GM18526 (cell line): ENCODE results near the gene ARHGAP22.

Experiments
- POLR2A ChIP-seq: IDR thresholded peaks from 3 replicates; pipeline ENCODE4 v1.6.1; 2011; ENCODE audit not compliant: insufficient read length; ENCODE audit errors: extremely low read depth

ARHGAP22 gene, protein sequence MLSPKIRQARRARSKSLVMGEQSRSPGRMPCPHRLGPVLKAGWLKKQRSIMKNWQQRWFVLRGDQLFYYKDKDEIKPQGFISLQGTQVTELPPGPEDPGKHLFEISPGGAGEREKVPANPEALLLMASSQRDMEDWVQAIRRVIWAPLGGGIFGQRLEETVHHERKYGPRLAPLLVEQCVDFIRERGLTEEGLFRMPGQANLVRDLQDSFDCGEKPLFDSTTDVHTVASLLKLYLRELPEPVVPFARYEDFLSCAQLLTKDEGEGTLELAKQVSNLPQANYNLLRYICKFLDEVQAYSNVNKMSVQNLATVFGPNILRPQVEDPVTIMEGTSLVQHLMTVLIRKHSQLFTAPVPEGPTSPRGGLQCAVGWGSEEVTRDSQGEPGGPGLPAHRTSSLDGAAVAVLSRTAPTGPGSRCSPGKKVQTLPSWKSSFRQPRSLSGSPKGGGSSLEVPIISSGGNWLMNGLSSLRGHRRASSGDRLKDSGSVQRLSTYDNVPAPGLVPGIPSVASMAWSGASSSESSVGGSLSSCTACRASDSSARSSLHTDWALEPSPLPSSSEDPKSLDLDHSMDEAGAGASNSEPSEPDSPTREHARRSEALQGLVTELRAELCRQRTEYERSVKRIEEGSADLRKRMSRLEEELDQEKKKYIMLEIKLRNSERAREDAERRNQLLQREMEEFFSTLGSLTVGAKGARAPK

DNA sequence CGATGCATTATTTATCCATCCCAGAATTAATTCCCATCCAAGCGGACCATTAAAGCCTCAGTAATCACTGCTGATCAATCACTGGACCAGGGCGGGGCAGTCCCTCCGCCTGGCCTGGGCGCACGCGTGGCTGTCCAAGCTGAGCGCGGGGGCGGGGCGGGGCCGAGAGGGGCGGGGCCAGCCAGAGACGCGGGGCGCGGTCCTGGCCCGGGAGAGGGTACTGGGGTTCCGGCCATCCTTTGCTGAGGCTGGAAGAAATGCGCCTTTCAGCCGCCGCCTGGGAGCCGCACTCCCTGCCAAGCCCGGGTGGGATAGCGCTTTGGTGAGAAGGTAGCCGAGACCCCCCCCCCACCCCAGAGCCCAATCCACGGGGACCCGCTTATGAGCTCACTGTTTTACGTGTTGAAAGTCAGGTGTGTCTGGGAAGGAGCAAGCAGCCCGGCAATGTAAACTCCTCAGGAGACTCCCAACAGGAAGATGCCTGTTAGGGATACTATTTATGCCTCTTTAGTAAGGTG, at the start of gene ARHGAP22:
Gene ARHGAP22 (minus strand): TSS at position 83 of the 518 bp plus-strand sequence. CDS start 277 bp downstream, outside the sequence.
- TF ChIP-seq POLR2A, result no peak

DNA sequence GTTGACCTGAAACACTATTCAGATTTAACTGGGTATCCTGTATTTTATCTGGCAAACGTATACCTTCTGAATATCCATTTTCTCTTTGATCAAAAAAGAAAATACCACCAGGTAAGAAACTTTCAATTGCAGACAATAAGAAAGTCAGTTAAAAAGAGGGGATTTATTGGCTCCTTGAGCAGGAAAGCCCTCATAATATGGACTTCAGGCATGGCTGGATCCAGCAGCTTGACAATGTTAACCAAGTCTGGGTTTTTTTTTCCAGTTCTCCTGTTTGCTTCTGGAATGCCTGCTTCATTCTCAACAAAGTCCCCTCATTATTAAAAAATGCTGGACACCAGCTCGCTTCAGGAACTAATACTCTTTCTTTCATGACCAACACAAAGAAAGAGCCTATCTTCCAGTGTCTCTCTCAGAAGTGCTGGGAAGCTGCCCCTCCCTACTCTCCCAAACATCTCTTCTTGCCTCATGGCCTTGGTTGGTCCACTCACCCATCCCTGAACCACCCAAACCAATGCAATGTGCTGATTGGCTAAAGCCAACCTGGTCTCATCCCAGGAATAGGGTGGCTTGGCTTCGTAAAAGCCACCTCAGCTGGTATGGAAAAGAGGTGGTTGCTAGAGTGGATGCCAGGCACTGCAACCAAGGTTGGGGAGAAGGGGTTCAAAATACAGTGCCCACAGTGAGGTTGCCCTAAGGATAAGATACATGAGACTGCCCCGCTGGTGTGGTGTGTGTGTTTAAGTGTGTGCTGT, 49.2 kb upstream of the ARHGAP22 start:
- TF ChIP-seq POLR2A, result no peak

DNA sequence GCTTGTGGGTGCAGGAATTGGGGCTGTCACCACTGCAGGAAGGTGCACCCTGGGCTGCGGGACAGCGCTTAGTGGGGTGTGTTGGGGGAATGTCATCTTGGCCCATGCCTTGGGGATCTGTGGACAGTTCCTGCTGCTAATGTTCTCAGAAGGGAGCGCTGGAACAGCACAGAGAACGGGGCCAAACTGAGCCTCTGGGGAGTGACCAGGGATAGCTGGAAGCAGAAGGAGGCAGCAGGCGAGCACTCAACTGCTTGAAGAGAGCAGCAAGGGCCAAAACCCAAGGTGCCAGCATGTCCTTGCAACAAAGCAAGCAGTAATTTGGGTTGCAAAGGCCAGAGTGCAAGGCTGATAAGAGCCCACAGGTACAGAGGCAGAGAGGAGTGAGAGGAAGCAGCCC, 48.5 kb upstream of the ARHGAP22 start:
- no peak for TF ChIP-seq POLR2A

DNA sequence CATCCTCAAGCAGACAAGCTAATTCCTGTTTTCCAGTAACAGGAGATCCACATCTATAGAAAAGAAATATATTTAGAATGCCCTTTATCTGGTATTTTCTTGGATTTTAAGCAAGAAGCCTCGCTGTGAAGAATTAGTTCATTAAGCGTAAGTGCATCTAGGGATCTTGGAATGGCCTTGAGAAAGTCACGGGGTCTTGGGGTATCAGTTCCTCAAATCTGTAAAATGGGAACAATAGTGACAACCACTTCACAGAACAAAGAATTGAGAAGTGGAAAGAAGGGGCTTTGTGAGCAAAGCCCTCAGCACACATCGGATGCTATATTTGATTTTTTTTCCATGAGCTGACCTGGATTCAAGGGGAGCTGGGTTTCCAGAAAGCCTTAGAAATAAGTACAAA, 47.5 kb upstream of the ARHGAP22 start:
- no peak for TF ChIP-seq POLR2A

DNA sequence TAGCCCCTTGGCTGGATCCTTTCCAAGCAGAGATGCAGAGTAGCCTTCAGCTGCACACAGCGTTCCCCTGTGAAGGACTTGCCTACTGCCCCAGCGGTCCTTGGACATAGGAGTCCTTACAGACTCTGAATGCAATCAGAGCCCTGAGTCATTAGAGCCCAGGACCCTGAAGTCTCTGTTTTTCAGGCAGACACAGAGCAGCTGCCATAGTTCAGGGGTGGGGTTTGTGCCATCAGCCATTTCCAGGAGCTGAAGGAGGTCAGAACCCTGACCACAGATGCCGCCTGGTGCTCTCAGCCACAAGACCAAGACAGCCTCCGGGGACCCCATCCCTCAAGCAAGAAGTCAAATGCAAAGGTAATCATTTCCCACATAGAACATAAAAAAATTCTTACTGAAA, 47.0 kb upstream of the ARHGAP22 start:
- TF ChIP-seq POLR2A, result no peak

DNA sequence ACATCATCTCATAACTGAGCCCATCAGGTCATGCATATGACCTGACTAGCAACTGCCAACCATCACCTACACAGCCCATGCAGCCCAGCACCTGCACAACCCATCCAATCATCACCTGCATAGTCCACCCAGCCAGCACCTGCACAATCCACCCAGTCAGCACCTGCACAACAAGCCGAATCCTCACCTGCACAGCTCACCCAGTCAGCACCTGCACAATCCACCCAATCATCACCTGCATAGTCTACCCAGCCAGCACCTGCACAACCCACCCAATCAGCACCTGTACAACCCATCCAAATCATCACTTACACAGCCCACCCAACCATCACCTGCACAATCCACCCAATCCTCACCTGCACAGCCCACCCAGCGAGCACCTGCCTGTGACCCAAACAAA, 46.4 kb upstream of the ARHGAP22 start:
- no peak for TF ChIP-seq POLR2A

DNA sequence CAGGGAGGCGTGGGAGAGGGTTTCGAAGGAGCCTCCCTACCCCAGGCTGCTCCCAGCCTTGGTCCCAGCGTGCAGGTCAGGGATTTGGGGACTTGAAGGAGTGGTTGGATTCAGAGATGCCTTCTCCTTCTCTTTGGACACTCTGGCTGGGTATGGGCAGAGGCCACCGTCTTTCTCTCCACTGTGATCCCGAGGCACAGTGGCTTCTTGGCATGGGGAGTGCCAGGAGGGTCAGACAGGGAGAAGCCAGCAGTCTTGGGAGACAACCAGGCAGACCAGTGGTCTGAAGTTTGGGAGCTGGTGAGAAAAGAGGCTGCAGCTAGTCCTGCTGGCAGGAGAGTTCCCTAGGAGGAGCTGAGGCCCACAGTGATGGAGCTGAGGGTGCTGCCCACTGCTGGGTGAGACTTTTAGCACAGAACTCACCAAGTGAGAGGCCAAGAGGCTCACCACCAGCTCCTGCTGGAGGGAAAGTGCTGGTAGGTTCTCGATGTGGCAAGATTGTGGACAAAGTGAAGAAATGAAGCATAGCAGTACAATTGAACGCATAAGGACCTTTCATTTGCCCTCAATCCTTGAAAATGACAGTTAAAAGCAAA, 44.6 kb upstream of the ARHGAP22 start:
- TF ChIP-seq POLR2A, result no peak

DNA sequence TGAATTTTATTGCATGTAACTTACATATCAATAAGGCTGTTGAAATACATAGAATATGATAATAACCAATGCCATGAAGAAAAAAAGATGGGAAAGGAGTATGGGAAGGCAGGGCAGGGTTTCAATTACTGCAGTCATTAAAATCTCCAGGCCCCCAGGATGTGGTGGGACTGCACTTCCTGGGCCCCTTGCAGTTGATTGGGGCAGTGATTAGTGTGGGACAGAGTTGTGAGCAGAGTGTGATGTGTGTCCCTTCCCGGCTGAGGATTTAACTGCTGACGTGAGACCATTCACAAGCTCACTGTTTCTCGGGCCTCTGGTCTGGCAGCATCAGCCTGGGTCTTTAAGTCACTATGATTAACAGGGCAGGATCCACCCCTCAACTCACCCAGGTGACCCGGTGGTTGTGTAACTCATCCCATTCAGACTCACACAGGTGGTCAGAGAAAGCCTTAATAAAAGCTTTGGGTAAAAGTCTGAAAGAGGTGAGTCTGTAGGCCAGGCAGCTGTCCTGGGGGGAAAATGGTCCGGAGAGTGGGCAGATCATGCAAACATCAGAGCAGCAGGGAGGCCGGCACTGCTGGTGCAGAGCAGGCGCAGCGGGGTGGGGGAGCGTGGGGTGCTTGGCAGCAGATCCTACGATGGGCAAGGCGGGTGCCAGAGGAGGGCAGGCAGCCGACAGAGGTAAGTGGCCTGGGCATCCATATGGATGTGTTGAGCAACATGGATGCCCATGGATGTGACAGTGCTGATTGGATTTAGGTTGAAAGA, 43.5 kb upstream of the ARHGAP22 start:
- TF ChIP-seq POLR2A, result no peak

DNA sequence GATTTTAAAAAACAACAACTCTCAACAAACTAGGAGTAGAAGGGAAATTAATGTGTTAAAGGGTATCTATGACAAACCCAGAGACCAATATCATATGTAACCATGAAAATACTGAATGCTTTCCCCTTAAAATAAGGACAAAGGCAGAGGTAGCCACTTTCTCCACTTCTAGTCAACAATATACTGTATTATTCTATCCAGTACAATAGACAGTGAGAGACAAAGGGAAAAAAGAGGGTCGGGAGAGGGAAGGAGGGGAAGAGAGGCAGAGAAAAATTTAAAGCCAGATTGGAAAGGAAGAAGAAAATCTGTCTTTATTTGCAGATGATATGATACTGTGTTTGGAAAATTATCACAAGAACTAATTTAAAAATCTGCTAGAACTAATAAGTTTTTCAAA, 40.7 kb upstream of the ARHGAP22 start:
- no peak for TF ChIP-seq POLR2A

DNA sequence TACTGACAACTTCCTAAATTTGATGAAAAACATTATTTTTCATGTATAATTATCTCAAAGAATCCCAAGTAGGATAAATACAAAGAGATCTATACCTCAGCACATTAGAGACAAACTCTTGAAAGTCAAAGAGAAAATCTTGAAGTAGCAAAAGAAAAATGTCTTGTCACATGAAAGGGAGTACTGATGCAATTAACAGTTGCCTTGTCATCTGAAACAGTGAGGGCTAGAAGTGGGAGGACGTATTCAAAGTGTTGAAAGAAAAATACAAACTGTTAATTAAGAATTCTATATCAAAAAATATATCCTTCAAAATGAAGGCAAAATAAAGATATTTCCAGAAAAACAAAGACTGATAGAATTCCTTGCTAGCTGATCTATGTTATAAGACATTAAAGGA, 35.5 kb upstream of the ARHGAP22 start:
- TF ChIP-seq POLR2A, result no peak

DNA sequence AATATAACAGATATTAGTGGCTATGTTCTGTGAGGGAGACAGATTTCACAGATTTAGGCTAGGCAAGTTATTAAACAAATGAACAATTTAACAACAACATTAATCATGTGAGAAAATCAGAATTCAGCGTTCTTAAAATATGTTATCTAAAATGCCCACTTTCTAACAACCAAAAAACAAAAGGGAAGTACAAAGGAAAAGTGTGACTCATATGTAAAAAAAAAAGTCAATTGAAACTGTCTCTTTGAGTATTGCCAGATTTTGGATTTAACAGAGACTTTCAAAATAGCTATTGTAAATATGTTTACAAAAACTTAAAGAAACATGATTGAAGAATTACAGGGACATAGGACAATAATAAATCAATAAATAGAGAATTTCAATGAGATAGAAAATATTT, 34.8 kb upstream of the ARHGAP22 start:
- no peak for TF ChIP-seq POLR2A

DNA sequence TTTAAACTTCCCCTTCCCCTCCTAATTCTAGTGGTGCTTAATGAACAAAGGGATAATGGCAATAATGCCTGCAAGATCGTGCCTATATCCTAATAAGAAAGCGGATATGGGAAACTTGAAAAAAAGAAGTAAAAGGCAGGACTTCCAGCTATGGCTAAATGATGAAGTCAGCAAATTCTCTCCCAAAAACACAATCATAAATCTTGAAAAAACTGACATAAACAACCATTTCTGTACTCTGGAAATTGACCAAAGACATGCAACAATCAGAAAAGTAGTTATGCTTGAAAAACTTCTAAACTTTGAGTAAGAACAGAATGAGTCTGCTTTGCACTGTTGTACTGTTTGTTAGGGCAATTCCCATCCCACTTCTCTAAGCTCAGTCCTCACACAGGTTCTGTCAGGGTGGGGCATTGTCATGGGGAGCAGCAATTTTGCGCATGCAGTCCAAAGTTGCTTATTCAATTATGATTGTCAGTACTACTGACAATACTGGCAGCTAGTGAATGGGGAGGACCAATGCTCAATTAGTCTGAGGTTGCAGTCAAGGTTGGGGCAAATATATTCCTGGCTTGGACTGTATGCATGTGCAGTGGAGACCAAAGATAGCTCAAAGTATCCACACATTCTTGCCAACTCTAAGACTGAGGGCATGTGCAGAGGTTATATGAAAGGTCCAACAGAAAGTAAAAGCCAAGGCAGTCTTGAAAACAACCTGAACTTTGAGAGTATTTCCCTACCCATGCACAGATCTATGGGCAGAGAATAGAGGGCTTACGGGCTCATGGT, 34.1 kb upstream of the ARHGAP22 start:
- no peak for TF ChIP-seq POLR2A

DNA sequence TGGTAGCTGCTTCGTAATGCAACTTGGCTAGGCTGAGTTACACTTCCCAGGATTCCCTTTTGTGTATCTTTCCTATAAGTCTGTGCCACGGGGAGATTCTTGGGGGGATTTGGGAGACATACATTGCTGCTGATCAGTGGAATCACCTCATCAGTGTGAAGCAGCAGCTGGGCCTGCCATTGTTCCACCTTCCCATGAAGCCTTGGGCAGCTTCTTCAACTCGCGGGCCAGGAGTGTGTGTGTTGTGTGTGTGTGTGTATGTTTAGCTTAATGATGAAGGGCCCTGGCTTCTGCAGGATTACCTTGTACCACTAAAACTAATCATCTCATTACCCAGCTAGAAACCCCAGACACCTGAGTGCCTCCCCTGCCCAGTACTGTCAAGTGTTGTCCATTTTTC, 33.3 kb upstream of the ARHGAP22 start:
- no peak for TF ChIP-seq POLR2A

DNA sequence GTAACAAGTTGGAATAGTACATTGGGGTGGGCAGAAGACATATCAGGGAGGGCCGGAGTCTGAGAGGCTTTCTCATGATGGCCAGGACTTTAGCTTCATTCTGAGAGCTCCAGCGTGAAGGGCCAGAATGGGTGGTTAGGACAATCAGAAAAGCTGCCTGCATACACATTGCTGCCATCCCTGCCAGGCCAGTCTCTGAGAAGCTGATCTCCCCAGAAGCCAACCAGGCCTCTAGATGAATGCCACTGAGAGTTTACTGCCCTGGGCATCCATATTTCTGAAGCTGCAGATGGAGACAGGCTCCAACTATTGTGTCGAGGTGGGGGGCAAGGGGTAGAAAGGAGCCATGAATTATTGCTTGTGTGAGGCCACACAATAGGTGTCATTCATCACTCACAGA, 32.0 kb upstream of the ARHGAP22 start:
- no peak for TF ChIP-seq POLR2A
